ENCODE measurements around the gene KRT1.
"Not testable (repeated sequence)": the region's sequence is repeated elsewhere in the genome, so short reads cannot be mapped to it uniquely, and the experiment has no call there.

KRT1 gene

GRCh38 chr12:52681526-52682380, 1.5 kb upstream of the KRT1 start:
- no peak for DNase-seq

GRCh38 chr12:52679875-52680274, 332 bp downstream of the KRT1 start:
- DNase-seq, result no peak

- no peak for DNase-seq
Observed at GRCh38 chr12:52677671-52678070, 2.5 kb downstream of the KRT1 start.

GRCh38 chr12:52677126-52677525, 3.1 kb downstream of the KRT1 start:
- no peak for DNase-seq

- DNase-seq, result no peak
Observed at GRCh38 chr12:52676163-52676562, 4.0 kb downstream of the KRT1 start.

GRCh38 chr12:52675301-52675701, 4.9 kb downstream of the KRT1 start:
- DNase-seq, result no peak

- DNase-seq, result no peak
Observed at GRCh38 chr12:52674433-52674775, 5.8 kb downstream of the KRT1 start.

GRCh38 chr12:52673713-52674432, 6.3 kb downstream of the KRT1 start:
- no peak for DNase-seq

GRCh38 chr12:52673217-52673616, 7.0 kb downstream of the KRT1 start:
- DNase-seq, result no peak

- DNase-seq, result no peak
Observed at GRCh38 chr12:52672321-52672933, 7.8 kb downstream of the KRT1 start.

- no peak for DNase-seq
Observed at GRCh38 chr12:52670961-52671360, 9.2 kb downstream of the KRT1 start.

- no peak for DNase-seq
Observed at GRCh38 chr12:52670506-52670905, 9.7 kb downstream of the KRT1 start.

- DNase-seq, result not testable (repeated sequence)
Observed at GRCh38 chr12:52669941-52670340, 10.3 kb downstream of the KRT1 start.

GRCh38 chr12:52669426-52669825, 10.8 kb downstream of the KRT1 start:
- DNase-seq, result no peak

- no peak for DNase-seq
Observed at GRCh38 chr12:52667931-52668330, 12.3 kb downstream of the KRT1 start.

- no peak for DNase-seq
Observed at GRCh38 chr12:52667509-52667908, 12.7 kb downstream of the KRT1 start.

GRCh38 chr12:52666471-52666870, 13.7 kb downstream of the KRT1 start:
- DNase-seq, result no peak

GRCh38 chr12:52663420-52663819, 16.8 kb downstream of the KRT1 start:
- no peak for DNase-seq

GRCh38 chr12:52662918-52663229, 17.3 kb downstream of the KRT1 start:
- DNase-seq, result no peak

GRCh38 chr12:52662093-52662917, 17.9 kb downstream of the KRT1 start:
- no peak for DNase-seq

- DNase-seq, result no peak
Observed at GRCh38 chr12:52661668-52662067, 18.5 kb downstream of the KRT1 start.

GRCh38 chr12:52660934-52661499, 19.2 kb downstream of the KRT1 start:
- no peak for DNase-seq

GRCh38 chr12:52659951-52660350, 20.3 kb downstream of the KRT1 start:
- no peak for DNase-seq

Data from NCI-H446 (cell line).